ENCODE measurements around the gene LRRC3C.
"Not testable (repeated sequence)": the region's sequence is repeated elsewhere in the genome, so short reads cannot be mapped to it uniquely, and the experiment has no call there.

Gene LRRC3C, protein sequence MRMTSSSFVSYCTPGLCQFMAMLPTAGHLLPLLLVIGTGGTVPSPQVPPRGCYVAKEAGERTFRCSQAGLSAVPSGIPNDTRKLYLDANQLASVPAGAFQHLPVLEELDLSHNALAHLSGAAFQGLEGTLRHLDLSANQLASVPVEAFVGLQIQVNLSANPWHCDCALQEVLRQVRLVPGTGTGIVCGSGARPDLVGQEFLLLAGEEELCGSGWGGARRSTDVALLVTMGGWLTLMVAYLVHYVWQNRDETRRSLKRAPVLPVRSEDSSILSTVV

GRCh38 chr17:39927101-39927928 lies at the start of gene LRRC3C, which contains the start of gene ORMDL3:
TSS of gene LRRC3C (plus strand) at chr17:39927732. CDS start at chr17:39941524, 13,792 bp downstream.
TSS of gene ORMDL3 (minus strand) at chr17:39927601. CDS start at chr17:39924203, 3,398 bp downstream.
- H3K36me3 ChIP-seq (ENCODE audit: low read depth): peaks cover 14% of the 10 kb centered on the region
- peak within 1 kb of the TSS; percentile 87 for H3K27ac ChIP-seq (ENCODE audit: poor library complexity, severe bottlenecking)
- ATAC-seq (ENCODE audit: low read depth): peak; percentile 54
- H3K4me1 ChIP-seq (ENCODE audit: insufficient read depth, poor library complexity, severe bottlenecking): peaks cover 19% of the 10 kb centered on the region
- no peaks in the 10 kb centered on the region for H3K9me3 ChIP-seq (ENCODE audit: severe bottlenecking)
- TF ChIP-seq, protein P1, sequence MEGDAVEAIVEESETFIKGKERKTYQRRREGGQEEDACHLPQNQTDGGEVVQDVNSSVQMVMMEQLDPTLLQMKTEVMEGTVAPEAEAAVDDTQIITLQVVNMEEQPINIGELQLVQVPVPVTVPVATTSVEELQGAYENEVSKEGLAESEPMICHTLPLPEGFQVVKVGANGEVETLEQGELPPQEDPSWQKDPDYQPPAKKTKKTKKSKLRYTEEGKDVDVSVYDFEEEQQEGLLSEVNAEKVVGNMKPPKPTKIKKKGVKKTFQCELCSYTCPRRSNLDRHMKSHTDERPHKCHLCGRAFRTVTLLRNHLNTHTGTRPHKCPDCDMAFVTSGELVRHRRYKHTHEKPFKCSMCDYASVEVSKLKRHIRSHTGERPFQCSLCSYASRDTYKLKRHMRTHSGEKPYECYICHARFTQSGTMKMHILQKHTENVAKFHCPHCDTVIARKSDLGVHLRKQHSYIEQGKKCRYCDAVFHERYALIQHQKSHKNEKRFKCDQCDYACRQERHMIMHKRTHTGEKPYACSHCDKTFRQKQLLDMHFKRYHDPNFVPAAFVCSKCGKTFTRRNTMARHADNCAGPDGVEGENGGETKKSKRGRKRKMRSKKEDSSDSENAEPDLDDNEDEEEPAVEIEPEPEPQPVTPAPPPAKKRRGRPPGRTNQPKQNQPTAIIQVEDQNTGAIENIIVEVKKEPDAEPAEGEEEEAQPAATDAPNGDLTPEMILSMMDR (IDR thresholded peaks at IDR 0.05; ENCODE audit: poor library complexity, severe bottlenecking): no peak
- peak; percentile 86 for DNase-seq (ENCODE audit: low spot score)
- H3K27me3 ChIP-seq (ENCODE audit: insufficient read depth, poor library complexity, severe bottlenecking): no peaks in the 10 kb centered on the region
- H3K4me3 ChIP-seq (ENCODE audit: severe bottlenecking): peak within 1 kb of the TSS; percentile 59

DNA sequence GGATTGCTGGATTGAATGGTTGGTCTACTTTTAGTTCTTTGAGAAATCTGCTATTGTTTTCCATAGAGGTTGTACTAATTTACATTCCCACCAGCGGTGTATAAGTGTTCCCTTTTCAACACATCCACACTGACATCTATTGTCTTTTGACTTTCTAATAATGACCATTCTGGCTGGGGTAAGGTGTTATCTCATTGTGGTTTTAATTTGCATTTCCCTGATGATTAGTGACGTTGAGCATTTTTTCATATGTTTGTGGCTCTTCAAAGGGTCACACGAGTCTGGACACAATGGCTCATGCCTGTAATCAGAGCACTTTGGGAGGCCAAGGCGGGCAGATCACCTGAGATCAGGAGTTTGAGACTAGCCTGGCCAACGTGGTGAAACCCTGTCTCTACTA lies 41.4 kb upstream of the LRRC3C start:
- not testable (repeated sequence) for H3K27me3 ChIP-seq (ENCODE audit: insufficient read depth, poor library complexity, severe bottlenecking); H3K4me3 ChIP-seq (ENCODE audit: severe bottlenecking); H3K27ac ChIP-seq (ENCODE audit: poor library complexity, severe bottlenecking); H3K36me3 ChIP-seq (ENCODE audit: low read depth); DNase-seq (ENCODE audit: low spot score); H3K4me1 ChIP-seq (ENCODE audit: insufficient read depth, poor library complexity, severe bottlenecking); H3K9me3 ChIP-seq (ENCODE audit: severe bottlenecking); ATAC-seq (ENCODE audit: low read depth)

- Histone ChIP-seq H3K36me3 (ENCODE audit: low read depth) (no peaks in the 10 kb centered on the region), H3K27me3 (ENCODE audit: insufficient read depth, poor library complexity, severe bottlenecking) (peaks cover 3% of the 10 kb centered on the region), H3K27ac (ENCODE audit: poor library complexity, severe bottlenecking) (no peak overlapping the region), H3K4me3 (ENCODE audit: severe bottlenecking) (no peak overlapping the region), H3K9me3 (ENCODE audit: severe bottlenecking) (no peaks in the 10 kb centered on the region), H3K4me1 (ENCODE audit: insufficient read depth, poor library complexity, severe bottlenecking) (no peaks in the 10 kb centered on the region)
- no peak for DNase-seq (ENCODE audit: low spot score)
- ATAC-seq (ENCODE audit: low read depth): no peak
- TF ChIP-seq, protein P1 (IDR thresholded peaks at IDR 0.05; ENCODE audit: poor library complexity, severe bottlenecking): no peak
These were observed 40.5 kb upstream of the LRRC3C start for GRCh38 chr17:39887078-39887477.

DNA sequence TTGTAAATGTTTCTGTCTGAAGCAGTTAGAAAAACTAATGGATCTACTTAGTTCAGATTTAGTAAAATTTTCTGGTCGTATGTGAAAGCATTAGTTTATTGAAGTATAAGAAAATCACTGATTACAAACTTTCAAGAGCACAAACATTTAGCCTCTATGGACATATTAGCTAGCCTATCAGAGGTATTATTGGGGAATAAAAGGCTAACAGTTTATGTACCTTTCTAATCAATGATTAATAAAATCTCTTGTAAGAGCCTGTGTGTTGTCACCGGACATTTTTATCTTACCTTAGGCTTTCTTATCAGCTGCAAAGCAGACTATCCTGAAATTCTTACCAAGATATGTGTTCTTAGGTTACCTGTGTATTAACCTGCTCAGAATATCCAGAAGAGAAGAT lies 38.3 kb upstream of the LRRC3C start:
- no peaks in the 10 kb centered on the region for H3K36me3 ChIP-seq (ENCODE audit: low read depth)
- no peak overlapping the region for H3K27ac ChIP-seq (ENCODE audit: poor library complexity, severe bottlenecking)
- no peaks in the 10 kb centered on the region for H3K9me3 ChIP-seq (ENCODE audit: severe bottlenecking)
- H3K4me1 ChIP-seq (ENCODE audit: insufficient read depth, poor library complexity, severe bottlenecking): no peaks in the 10 kb centered on the region
- TF ChIP-seq, protein P1 (IDR thresholded peaks at IDR 0.05; ENCODE audit: poor library complexity, severe bottlenecking): no peak
- no peak overlapping the region for H3K4me3 ChIP-seq (ENCODE audit: severe bottlenecking)
- DNase-seq (ENCODE audit: low spot score): no peak
- peaks cover 8% of the 10 kb centered on the region for H3K27me3 ChIP-seq (ENCODE audit: insufficient read depth, poor library complexity, severe bottlenecking)
- ATAC-seq (ENCODE audit: low read depth): no peak

DNA sequence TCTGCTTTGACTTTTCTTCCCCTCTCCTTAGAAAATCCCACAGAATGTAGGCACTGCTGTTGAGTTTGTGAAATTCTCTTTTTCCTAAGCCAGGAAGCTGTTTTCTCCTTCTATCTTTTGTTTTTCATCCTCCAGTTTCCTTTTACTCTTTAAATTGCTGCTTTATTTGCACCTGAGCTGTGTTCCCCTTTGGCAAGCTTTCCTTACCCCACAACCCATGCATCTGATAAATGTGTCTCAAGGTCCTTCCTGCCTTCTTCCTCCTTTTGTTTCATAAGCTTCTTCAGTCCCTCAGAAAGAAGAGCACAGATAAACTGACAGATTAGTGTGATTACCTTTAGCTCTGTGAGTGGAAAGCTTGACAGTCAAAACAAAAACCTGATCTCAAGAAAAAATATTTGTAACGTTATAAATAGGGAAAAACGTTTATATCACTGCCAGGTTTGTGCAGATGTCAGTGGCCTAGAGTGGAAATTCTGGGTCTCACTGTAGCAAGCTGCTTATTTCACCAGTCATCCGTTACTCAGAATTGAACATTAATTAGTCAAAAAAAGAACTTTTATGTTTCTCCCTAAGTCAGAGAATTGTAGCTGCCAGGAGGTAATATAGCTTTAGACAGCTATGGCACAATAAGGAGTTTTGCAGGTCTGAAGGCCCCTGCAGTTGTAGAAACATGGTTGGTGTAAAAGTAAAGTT lies 32.7 kb upstream of the LRRC3C start:
- TF ChIP-seq, protein P1 (IDR thresholded peaks at IDR 0.05; ENCODE audit: poor library complexity, severe bottlenecking): no peak
- H3K27ac ChIP-seq (ENCODE audit: poor library complexity, severe bottlenecking): no peak overlapping the region
- H3K27me3 ChIP-seq (ENCODE audit: insufficient read depth, poor library complexity, severe bottlenecking): peaks cover 8% of the 10 kb centered on the region
- DNase-seq (ENCODE audit: low spot score): no peak
- H3K36me3 ChIP-seq (ENCODE audit: low read depth): no peaks in the 10 kb centered on the region
- H3K4me1 ChIP-seq (ENCODE audit: insufficient read depth, poor library complexity, severe bottlenecking): no peaks in the 10 kb centered on the region
- ATAC-seq (ENCODE audit: low read depth): no peak
- H3K4me3 ChIP-seq (ENCODE audit: severe bottlenecking): no peak overlapping the region
- H3K9me3 ChIP-seq (ENCODE audit: severe bottlenecking): peaks cover 1% of the 10 kb centered on the region
